ENCODE measurements around the gene ENC1.

- TF ChIP-seq POLR2A (IDR thresholded peaks at IDR 0.05; ENCODE audit: low read depth, low read length) (no peak), POLR2AphosphoS5 (IDR thresholded peaks at IDR 0.05; ENCODE audit: low read depth, low read length) (no peak), PAX5 (IDR thresholded peaks at IDR 0.05; ENCODE audit: insufficient read depth, low read length, severe bottlenecking) (no peak)
Measured at GRCh38 chr5:74608736-74609601, 31.6 kb downstream of the ENC1 start.
